Lower lobe of right lung (tissue), 2 donors: ENCODE data around the gene ERMAP. TPM values are rescaled to one million over a fixed set of nuclear protein-coding genes. Genes with fewer than 3 reads are reported as not detected.
A peak's percentile ranks its signal among the peaks of the same experiment; 100 is the strongest.

ENCODE experiments used
- ATAC-seq, 2 donors: fragments of 200-7000 bp; cut with Tn5 transposase; one replicate each; pipeline ENCODE4 v1.9.1; 2020 to 2022; ENCODE audit warnings: mild to moderate bottlenecking in 2 of 2, moderate library complexity in 2 of 2
- DNase-seq: peaks from one replicate; pipeline ENCODE4 v3.0.0-alpha.2; 2020
- H3K27ac ChIP-seq: fragments of 200-600 bp; one replicate; pipeline ENCODE4 v1.8.0; 2022
- H3K27me3 ChIP-seq: fragments of 200-600 bp; one replicate; pipeline ENCODE4 v1.8.0; 2022; ENCODE audit warnings: low read depth
- H3K36me3 ChIP-seq: fragments of 200-600 bp; one replicate; pipeline ENCODE4 v1.8.0; 2022; ENCODE audit warnings: mild to moderate bottlenecking
- H3K4me1 ChIP-seq: fragments of 200-600 bp; one replicate; pipeline ENCODE4 v1.8.0; 2022
- H3K4me3 ChIP-seq: fragments of 200-600 bp; one replicate; pipeline ENCODE4 v1.8.0; 2022; ENCODE audit warnings: mild to moderate bottlenecking
- H3K9me3 ChIP-seq: fragments of 200-600 bp; one replicate; pipeline ENCODE4 v1.8.0; 2022
- CTCF ChIP-seq: fragments of 200-600 bp; IDR thresholded peaks from one replicate; pipeline ENCODE4 v1.8.0; 2022; ENCODE audit warnings: antibody characterized with exemption, mild to moderate bottlenecking
- intact Hi-C: fragments of 100-400 bp; cut with DNase I; formaldehyde crosslinking; loops from one replicate; pipeline ENCODE4 v1.11.0; 2022
- long read RNA-seq: library from polyadenylated mRNA; unstranded; transcript quantifications from one replicate; pipeline ENCODE4 v2.0.0, GENCODE V29; 2021
- total RNA-seq: library from RNA; stranded (reverse); fragmentation: NEBNext Ultra II Directional; extraction: Animal tissue kit (Norgen Biotek cat#: 25700); gene quantifications from one replicate; pipeline ENCODE4 v1.2.1, GENCODE V29; 2021
- donor health status: DM: no; HTN: yes; CAD: no; lungs with severe emphysema.

ERMAP gene
- 15.2 TPM for total RNA-seq
- long read RNA-seq, transcript ERMAP-203 (12 exons, 3,476 nt), result major isoform, 9 of 22 reads
- long read RNA-seq, partial matches to known transcripts, result 0 of 22 reads
- long read RNA-seq, other reads (novel, unspliced or antisense), result 13 of 22 reads

DNA sequence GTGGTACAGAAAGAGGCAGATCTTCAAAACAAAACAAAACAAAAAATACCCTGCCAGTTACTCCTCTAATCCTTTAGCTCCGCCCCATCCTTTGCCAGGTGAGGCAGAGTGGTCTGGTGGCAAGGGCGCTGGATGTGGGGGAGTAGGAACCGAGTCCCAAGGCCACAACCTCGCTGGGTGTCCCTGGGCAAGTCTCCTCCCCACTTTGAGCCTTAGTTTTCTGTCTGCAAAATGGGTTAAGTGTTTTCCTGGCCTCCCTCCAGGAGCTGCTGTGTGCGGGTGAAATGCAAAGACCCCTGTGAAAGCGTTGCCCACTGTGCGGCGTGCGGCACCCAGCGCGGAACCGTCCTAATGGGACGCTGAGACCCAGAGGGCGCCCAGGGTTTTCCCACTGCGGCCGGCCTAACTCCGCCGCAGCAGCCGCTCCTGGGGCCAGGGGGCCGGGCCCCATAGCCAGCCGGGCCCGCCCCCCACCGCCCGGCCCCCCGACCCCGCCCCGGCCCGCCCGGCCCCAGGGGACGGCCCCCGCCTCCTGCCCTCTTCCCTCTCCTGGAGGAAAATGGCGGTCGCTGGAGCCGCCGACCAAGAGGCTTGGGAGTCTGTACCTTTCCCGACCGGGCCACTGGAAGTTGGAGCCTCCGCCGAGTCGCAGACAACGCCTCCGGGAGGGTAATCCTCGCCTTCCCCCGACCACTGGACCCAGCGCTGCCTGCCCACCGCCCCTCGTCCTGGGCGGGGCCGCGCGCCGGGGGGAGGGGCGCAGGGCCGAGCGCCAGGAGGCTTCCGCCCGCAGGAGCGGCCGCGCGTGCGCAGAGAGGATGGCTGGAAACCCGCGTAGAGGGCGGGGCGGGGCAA is at the start of gene ERMAP, which contains the start of gene SVBP:
TSS of gene ERMAP (plus strand) at position 538 of the 855 bp plus-strand sequence. CDS start 13,327 bp downstream, outside the sequence.
TSS of gene SVBP (minus strand) at position 813 of the 855 bp plus-strand sequence. CDS start 853 bp downstream, outside the sequence.
- no peak for TF ChIP-seq CTCF
- intact Hi-C loops, result no loop called here

DNA sequence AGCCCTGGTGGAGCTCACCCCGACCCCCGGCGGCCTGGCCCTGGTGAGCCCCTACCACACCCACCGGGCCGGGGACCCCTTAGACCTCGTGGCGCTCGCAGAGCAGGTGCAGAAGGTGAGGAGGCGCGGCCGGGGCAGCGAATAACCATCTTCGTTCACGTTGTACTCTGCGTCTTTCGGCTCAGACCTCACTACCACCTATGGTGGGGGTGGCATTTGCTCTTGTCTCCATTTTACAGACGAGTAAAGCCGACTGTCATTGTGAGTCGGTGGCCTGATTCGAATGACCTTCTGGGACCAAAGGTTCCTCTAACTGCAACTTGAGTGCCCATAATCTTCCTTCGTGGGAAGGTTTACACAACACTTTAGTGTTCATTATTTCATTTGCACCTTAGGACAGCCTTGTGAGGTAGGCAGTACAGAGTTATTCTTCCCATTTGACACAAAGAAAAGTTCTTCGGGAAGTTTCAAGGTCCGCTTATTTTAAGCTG is 49.4 kb upstream of the ERMAP start:
- H3K4me1 ChIP-seq, result peaks cover 32% of the 10 kb centered on the region
- peak overlapping the region; percentile 98 for H3K4me3 ChIP-seq
- H3K9me3 ChIP-seq, result no peaks in the 10 kb centered on the region
- intact Hi-C loops, result no loop called here
- peak; percentile 0 for TF ChIP-seq CTCF
- no peaks in the 10 kb centered on the region for H3K36me3 ChIP-seq
- H3K27ac ChIP-seq, result peak overlapping the region; percentile 94
- ATAC-seq, result peak; percentile 55 to 57
- no peaks in the 10 kb centered on the region for H3K27me3 ChIP-seq
- DNase-seq, result no peak

More for the DNA sequence above, at the start of gene ERMAP, which contains the start of gene SVBP:
- Histone ChIP-seq H3K27ac (peak within 1 kb of the TSS; percentile 98), H3K36me3 (no peaks in the 10 kb centered on the region), H3K4me3 (peak within 1 kb of the TSS; percentile 72), H3K27me3 (no peaks in the 10 kb centered on the region), H3K4me1 (peaks cover 13% of the 10 kb centered on the region), H3K9me3 (no peaks in the 10 kb centered on the region)
- DNase-seq (peak; percentile 95), ATAC-seq (peak; percentile 99)

DNA sequence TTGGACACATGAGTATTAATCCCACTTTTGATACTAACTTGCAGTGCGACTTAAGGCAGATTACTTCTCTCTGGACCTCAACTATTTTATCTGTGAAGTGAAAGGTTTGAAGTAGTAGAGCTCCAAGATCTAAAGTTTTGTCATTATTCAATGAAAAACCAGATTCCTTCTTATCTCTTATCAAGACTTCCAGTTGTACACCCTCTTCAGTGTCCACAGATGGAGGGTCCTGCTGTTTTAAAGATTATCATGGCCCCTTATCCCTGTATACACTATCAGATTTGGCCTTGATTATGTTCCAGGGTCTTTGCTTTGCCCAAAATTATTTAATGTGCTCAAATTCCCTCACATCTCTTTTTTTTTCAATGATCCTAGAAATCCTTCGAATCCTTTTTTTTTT is 48.8 kb upstream of the ERMAP start:
- no peak for DNase-seq
- Histone ChIP-seq H3K9me3 (no peaks in the 10 kb centered on the region), H3K27ac (no peak overlapping the region), H3K27me3 (no peaks in the 10 kb centered on the region), H3K36me3 (peaks cover 3% of the 10 kb centered on the region), H3K4me1 (peaks cover 30% of the 10 kb centered on the region), H3K4me3 (peak overlapping the region; percentile 98)
- intact Hi-C loops, result no loop called here
- ATAC-seq, result no peak
- no peak for TF ChIP-seq CTCF

DNA sequence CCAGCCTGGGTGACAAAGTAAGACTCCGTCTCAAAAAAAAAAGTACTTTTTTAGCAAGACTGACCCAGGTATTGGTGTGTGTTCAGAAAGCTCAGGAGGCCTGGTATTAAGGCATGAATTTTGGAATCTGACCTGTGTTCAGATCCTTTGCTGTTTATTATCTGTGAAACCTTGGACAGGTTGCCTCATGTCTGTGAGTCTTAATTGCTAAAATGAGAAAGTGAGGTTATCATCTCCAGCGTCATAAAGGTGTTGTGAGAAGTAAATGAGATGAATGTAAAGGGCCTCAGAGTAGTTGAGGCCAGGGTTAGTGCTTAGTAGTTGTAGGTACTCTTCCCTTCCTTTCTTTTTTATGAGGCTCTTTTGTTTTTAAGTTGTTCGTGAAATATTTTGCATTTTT is 47.1 kb upstream of the ERMAP start:
- intact Hi-C loops, result no loop called here
- DNase-seq, result no peak
- H3K36me3 ChIP-seq, result peaks cover 19% of the 10 kb centered on the region
- H3K4me3 ChIP-seq, result no peak overlapping the region
- ATAC-seq, result no peak
- peaks cover 26% of the 10 kb centered on the region for H3K4me1 ChIP-seq
- H3K27me3 ChIP-seq, result no peaks in the 10 kb centered on the region
- H3K27ac ChIP-seq, result no peak overlapping the region
- TF ChIP-seq CTCF, result no peak
- no peaks in the 10 kb centered on the region for H3K9me3 ChIP-seq

GRCh38 chr1:42773420-42773819 is 43.5 kb upstream of the ERMAP start:
- H3K4me3 ChIP-seq, result no peak overlapping the region
- no peak for TF ChIP-seq CTCF
- H3K9me3 ChIP-seq, result no peaks in the 10 kb centered on the region
- H3K27ac ChIP-seq, result no peak overlapping the region
- intact Hi-C loops, result no loop called here
- H3K4me1 ChIP-seq, result peaks cover 8% of the 10 kb centered on the region
- H3K36me3 ChIP-seq, result peaks cover 55% of the 10 kb centered on the region
- no peak for ATAC-seq
- DNase-seq, result no peak
- H3K27me3 ChIP-seq, result no peaks in the 10 kb centered on the region
